GM23338 (cell line): ENCODE data around the gene TRMT61A. TPM values are rescaled to one million over a fixed set of nuclear protein-coding genes. Genes with fewer than 3 reads are reported as not detected.
A peak's percentile ranks its signal among the peaks of the same experiment; 100 is the strongest.

Experiments used
- ATAC-seq: fragments of 200-7000 bp; cut with Tn5 transposase; 3 replicates; pipeline ENCODE4 v1.9.1; 2020
- DNase-seq: peaks from one replicate; pipeline ENCODE4 v3.0.0-alpha.2; 2015; ENCODE audit warnings: low spot score
- H2AFZ ChIP-seq: fragments of 200-600 bp; sonication (generic); 2 replicates; pipeline ENCODE4 v1.8.0; 2016; ENCODE audit warnings: antibody characterized with exemption, mild to moderate bottlenecking, moderate library complexity
- H3F3A ChIP-seq: fragments of 200-600 bp; sonication (generic); replicated peaks from 2 replicates; pipeline ENCODE4 v1.8.0; 2017; ENCODE audit warnings: antibody characterized with exemption, mixed run types, low read depth
- H3K27ac ChIP-seq: fragments of 200-600 bp; sonication (generic); 2 replicates; pipeline ENCODE4 v1.6.1; 2016; ENCODE audit warnings: low read depth
- H3K27me3 ChIP-seq: fragments of 200-600 bp; sonication (generic); 2 replicates; pipeline ENCODE4 v1.8.0; 2016; ENCODE audit warnings: mild to moderate bottlenecking, mixed run types, moderate library complexity; ENCODE audit not compliant: insufficient read depth
- H3K36me3 ChIP-seq: fragments of 200-600 bp; sonication (generic); 2 replicates; pipeline ENCODE4 v1.8.0; 2016; ENCODE audit warnings: mild to moderate bottlenecking; ENCODE audit not compliant: insufficient read depth
- H3K4me1 ChIP-seq: fragments of 200-600 bp; sonication (generic); 2 replicates; pipeline ENCODE4 v1.8.0; 2016; ENCODE audit warnings: mild to moderate bottlenecking, moderate library complexity; ENCODE audit not compliant: insufficient read depth
- H3K4me2 ChIP-seq: fragments of 200-600 bp; sonication (generic); 2 replicates; pipeline ENCODE4 v1.7.1; 2017; ENCODE audit warnings: mixed run types
- H3K4me3 ChIP-seq: fragments of 200-600 bp; sonication (generic); 2 replicates; pipeline ENCODE4 v1.6.1; 2016; ENCODE audit warnings: mixed run types
- H3K79me2 ChIP-seq: fragments of 200-600 bp; sonication (generic); replicated peaks from 2 replicates; pipeline ENCODE4 v1.8.0; 2017; ENCODE audit warnings: mild to moderate bottlenecking; ENCODE audit not compliant: insufficient read depth
- H3K9me2 ChIP-seq: fragments of 200-600 bp; sonication (generic); 2 replicates; pipeline ENCODE4 v1.8.0; 2017; ENCODE audit not compliant: insufficient read depth
- H4K20me1 ChIP-seq: fragments of 200-600 bp; sonication (generic); replicated peaks from 2 replicates; pipeline ENCODE4 v1.8.0; 2017; ENCODE audit warnings: mild to moderate bottlenecking; ENCODE audit not compliant: insufficient read depth
- H3K27ac Mint-ChIP-seq: 2 replicates; pipeline ENCODE4 v1.8.0; 2020; ENCODE audit warnings: inconsistent platforms, mild to moderate bottlenecking, moderate library complexity, mixed read lengths
- H3K27me3 Mint-ChIP-seq: 3 replicates; pipeline ENCODE4 v1.8.0; 2022; ENCODE audit warnings: low read depth, mild to moderate bottlenecking, moderate library complexity, mixed read lengths, inconsistent platforms; ENCODE audit not compliant: insufficient read depth, poor library complexity
- H3K36me3 Mint-ChIP-seq: 3 replicates; pipeline ENCODE4 v1.8.0; 2021; ENCODE audit warnings: low read depth, mild to moderate bottlenecking, inconsistent platforms, moderate library complexity, mixed read lengths
- H3K4me1 Mint-ChIP-seq: 3 replicates; pipeline ENCODE4 v1.8.0; 2020; ENCODE audit warnings: mild to moderate bottlenecking, inconsistent platforms, mixed read lengths
- H3K4me3 Mint-ChIP-seq: 3 replicates; pipeline ENCODE4 v1.8.0; 2021; ENCODE audit warnings: moderate library complexity, mild to moderate bottlenecking, inconsistent platforms, mixed read lengths
- H3K9me3 Mint-ChIP-seq: 3 replicates; pipeline ENCODE4 v1.8.0; 2020; ENCODE audit warnings: moderate library complexity, mild to moderate bottlenecking, inconsistent platforms, mixed read lengths
- CTCF ChIP-seq, 2 experiments: fragments of 200-600 bp in 1 of 2; sonication (generic) in 1 of 2; conservative IDR thresholded peaks; 2 replicates each; pipeline versions ENCODE4 v1.5.1 to v1.6.1; 2016 to 2017; ENCODE audit warnings: antibody characterized with exemption in 2 of 2, low read depth in 2 of 2, mild to moderate bottlenecking in 2 of 2, moderate library complexity in 1 of 2
- REST ChIP-seq: IDR thresholded peaks from one replicate; pipeline ENCODE4 v1.6.1; 2018; ENCODE audit warnings: antibody characterized with exemption; ENCODE audit not compliant: unreplicated experiment
- ZNF462 ChIP-seq: fragments of 250-450 bp; sonication (Bioruptor Pico); IDR thresholded peaks from 2 replicates; pipeline ENCODE4 v1.5.0; 2020; ENCODE audit warnings: mild to moderate bottlenecking, moderate library complexity
- polyA plus RNA-seq: library from polyadenylated mRNA; unstranded; fragments of >200 nt; fragmentation: Nextera tagmentation; extraction: Ambion mirVana; gene quantifications from 2 replicates; pipeline ENCODE4 v1.2.1, GENCODE V29; 2016
- total RNA-seq: library from RNA; depleted of rRNA; stranded (reverse); fragments of >200 nt; shearing (Covaris generic); gene quantifications from 2 replicates; pipeline ENCODE4 v1.2.3, GENCODE V29; 2014

TRMT61A gene
- total and polyA plus RNA-seq, 2 experiments from 2014 or later: 13.4 to 28.2 TPM

- peaks cover 22% of the 10 kb centered on the region for H3F3A ChIP-seq
- H3K9me2 ChIP-seq: no peaks in the 10 kb centered on the region
- ATAC-seq (no peak), DNase-seq (no peak)
- peaks cover 92% of the 10 kb centered on the region for H3K79me2 ChIP-seq
- Mint-ChIP-seq H3K27me3 (peaks cover 6% of the 10 kb centered on the region), H3K4me3 (peak overlapping the region; percentile 90), H3K36me3 (peaks cover 31% of the 10 kb centered on the region), H3K4me1 (peaks cover 36% of the 10 kb centered on the region), H3K9me3 (no peaks in the 10 kb centered on the region; the same call in 2 of the 3 replicates), H3K27ac (no peak overlapping the region)
- H3K4me2 ChIP-seq: peak overlapping the region; percentile 99
- TF ChIP-seq ZNF462 (no peak), CTCF (conservative IDR thresholded peaks at IDR 0.05; ENCODE audit: low read depth in 2 of 2) (no peak), REST (no peak)
- peaks cover 34% of the 10 kb centered on the region for H4K20me1 ChIP-seq
- H2AFZ ChIP-seq: no peak overlapping the region
- H3K36me3 ChIP-seq: peaks cover 15% of the 10 kb centered on the region; the same call in 1 of the 2 replicates
- peaks cover 20% of the 10 kb centered on the region for H3K4me1 ChIP-seq
- no peak overlapping the region for H3K27ac ChIP-seq
- H3K27me3 ChIP-seq: no peaks in the 10 kb centered on the region
- peak overlapping the region; percentile 100 for H3K4me3 ChIP-seq
Observed at GRCh38 chr14:103563844-103564505, 35.0 kb downstream of the TRMT61A start.
